Measurements from ENCODE around the gene AP3B1.

DNA sequence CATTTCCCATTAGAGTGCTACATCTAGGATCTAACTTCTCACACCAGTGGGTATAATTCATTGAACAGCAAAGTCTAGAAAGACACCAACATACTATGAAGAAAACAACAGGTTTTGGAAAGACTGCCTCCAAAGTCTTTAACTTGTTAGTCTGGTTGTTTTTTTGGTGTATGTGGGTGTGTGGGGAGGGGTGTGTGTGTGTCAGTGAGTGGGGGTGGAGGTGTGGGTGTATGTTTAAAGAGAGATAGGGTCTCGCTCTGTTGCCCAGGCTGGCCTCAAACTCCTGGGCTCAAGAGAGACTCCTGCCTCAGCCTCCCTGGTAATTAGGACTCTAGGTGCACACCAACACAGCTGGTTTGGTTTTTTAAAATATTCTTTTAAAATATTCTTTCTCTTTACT is 59.7 kb downstream of the AP3B1 start:
- TF ChIP-seq EP300 (IDR thresholded peaks at IDR 0.05; ENCODE audit: borderline replicate concordance in 1 of 2, low read depth in 1 of 2, low read length in 1 of 2): no peak
- TF ChIP-seq, protein P1, sequence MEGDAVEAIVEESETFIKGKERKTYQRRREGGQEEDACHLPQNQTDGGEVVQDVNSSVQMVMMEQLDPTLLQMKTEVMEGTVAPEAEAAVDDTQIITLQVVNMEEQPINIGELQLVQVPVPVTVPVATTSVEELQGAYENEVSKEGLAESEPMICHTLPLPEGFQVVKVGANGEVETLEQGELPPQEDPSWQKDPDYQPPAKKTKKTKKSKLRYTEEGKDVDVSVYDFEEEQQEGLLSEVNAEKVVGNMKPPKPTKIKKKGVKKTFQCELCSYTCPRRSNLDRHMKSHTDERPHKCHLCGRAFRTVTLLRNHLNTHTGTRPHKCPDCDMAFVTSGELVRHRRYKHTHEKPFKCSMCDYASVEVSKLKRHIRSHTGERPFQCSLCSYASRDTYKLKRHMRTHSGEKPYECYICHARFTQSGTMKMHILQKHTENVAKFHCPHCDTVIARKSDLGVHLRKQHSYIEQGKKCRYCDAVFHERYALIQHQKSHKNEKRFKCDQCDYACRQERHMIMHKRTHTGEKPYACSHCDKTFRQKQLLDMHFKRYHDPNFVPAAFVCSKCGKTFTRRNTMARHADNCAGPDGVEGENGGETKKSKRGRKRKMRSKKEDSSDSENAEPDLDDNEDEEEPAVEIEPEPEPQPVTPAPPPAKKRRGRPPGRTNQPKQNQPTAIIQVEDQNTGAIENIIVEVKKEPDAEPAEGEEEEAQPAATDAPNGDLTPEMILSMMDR (IDR thresholded peaks at IDR 0.05): no peak
- TF ChIP-seq TAF1 (IDR thresholded peaks at IDR 0.05; ENCODE audit: borderline replicate concordance, low read depth, low read length): no peak
- TF ChIP-seq USF1 (IDR thresholded peaks at IDR 0.05; ENCODE audit: borderline replicate concordance, low read depth): no peak
- TF ChIP-seq POLR2AphosphoS5 (IDR thresholded peaks at IDR 0.05; ENCODE audit: low read depth, low read length): no peak
- no peak for TF ChIP-seq EZH2phosphoT487 (IDR thresholded peaks at IDR 0.05; ENCODE audit: borderline replicate concordance, low read depth)
- no peak for TF ChIP-seq YY1 (IDR thresholded peaks at IDR 0.05; ENCODE audit: low read depth)
- TF ChIP-seq RAD21 (IDR thresholded peaks at IDR 0.05; ENCODE audit: low read length): no peak
- TF ChIP-seq REST (IDR thresholded peaks at IDR 0.05; ENCODE audit: low read depth, low read length): no peak
- no peak for TF ChIP-seq GATA2 (CRISPR knock-in tag; IDR thresholded peaks at IDR 0.05)
- TF ChIP-seq FOSL2 (IDR thresholded peaks at IDR 0.05; ENCODE audit: borderline replicate concordance, low read depth): no peak
- no peak for TF ChIP-seq MAX (IDR thresholded peaks at IDR 0.05; ENCODE audit: low read depth)
